ENCODE measurements around the gene PABPN1L. TPM values are rescaled to one million over a fixed set of nuclear protein-coding genes. Genes with fewer than 3 reads are reported as not detected.

The PABPN1L gene
- total and polyA plus RNA-seq, 10 of the 15 experiments (the other 5 are each of a cell fraction or from before 2014, with no cell fraction given) = not detected

DNA sequence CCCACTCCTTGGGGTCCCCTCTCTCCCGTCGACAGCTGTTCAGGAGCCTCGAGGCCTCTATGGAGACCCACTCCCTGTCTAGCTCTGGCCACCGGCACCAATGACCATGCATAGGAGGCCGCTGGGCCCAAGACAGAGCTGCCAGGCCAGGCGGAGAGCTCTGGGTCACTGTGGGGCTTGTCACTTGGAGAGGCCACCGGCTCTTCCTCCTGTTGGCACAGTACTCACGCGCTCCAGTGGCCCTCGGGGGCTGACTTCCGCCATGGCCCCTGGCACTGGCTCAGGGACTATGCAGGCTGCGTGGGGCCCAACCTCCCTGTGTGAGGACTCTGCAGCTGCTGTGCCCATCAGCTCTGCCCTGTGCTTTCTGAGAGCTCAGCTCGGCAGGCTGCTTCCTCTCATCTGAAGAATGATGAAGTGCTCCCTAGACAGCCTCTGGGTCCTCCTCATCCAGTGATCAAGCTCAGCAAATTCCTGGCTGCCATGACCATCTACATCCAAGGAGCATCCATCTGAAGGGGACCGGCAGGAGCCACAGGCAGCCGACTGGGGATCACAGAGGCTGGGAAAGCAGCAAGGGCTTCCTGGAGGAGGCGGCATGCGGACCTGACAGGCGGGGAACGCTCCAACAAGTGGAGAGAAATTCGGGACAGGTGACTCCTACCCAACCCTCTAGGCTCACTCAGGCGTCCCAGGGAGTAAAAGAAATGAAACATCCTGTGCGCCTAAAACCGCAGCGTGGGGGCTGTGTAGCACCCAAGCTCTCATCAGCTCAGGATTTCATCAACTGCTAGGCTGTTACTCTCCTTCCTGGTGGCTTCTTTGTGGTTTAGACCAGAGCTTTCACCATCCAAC lies 26.5 kb downstream of the PABPN1L start:
- Histone ChIP-seq H2AFZ (ENCODE audit: control insufficient read depth, low read depth, low read length) (no peak overlapping the region), H3K9ac (ENCODE audit: control insufficient read depth, insufficient read depth, low read length) (no peak overlapping the region), H3K4me2 (ENCODE audit: control insufficient read depth, insufficient read depth) (no peak overlapping the region), H3K9me3 (replicated peaks; ENCODE audit: control insufficient read depth, insufficient read depth, low read length) (no peaks in the 10 kb centered on the region), H3K27me3 (replicated peaks in 1 of 2; ENCODE audit: control insufficient read depth in 2 of 2, insufficient read depth in 2 of 2, low read length in 1 of 2) (no peaks in the 10 kb centered on the region), H3K27ac (ENCODE audit: control insufficient read depth, insufficient read depth) (no peak overlapping the region), H3K4me1 (ENCODE audit: control insufficient read depth, insufficient read depth, low read length) (no peaks in the 10 kb centered on the region), H3K4me3 (no peak overlapping the region), H3K36me3 (ENCODE audit: control insufficient read depth in 2 of 2, insufficient read depth in 2 of 2, low read length in 1 of 2) (no peaks in the 10 kb centered on the region; a peak in 1 of 4 replicates), H3K79me2 (ENCODE audit: control insufficient read depth, insufficient read depth, low read length) (no peaks in the 10 kb centered on the region), H4K20me1 (ENCODE audit: control insufficient read depth, insufficient read depth) (no peaks in the 10 kb centered on the region)
- DNase-seq (ENCODE audit: low read depth, low spot score) = no peak
- RAD21 ChIA-PET (ENCODE audit: unreplicated experiment) = no interaction called here
- SMC1A ChIA-PET (ENCODE audit: uncharacterized antibody, unreplicated experiment) = interaction anchor here (1.1 kb wide), 1 partner anchor 18 kb away, joined by 3 read pairs; no protein-coding TSS in a partner anchor
- FAIRE-seq = no peak
- BruUV-seq (replicated peaks) = no TSS peak
- POLR2A ChIA-PET = no interaction called here
- 80% methylated on average over 22 of the region's 24 CpGs for WGBS (ENCODE audit: insufficient coverage, insufficient replicate concordance, low lambda C conversion rate, missing lambda C conversion rate)
- CTCF ChIA-PET = no interaction called here
- ATAC-seq = no peak
- in situ Hi-C loops (cut with MboI) = no loop called here
- intact Hi-C loops (cut with micrococcal nuclease; ENCODE audit: unreplicated experiment) = no loop called here
- TF ChIP-seq, protein P1, sequence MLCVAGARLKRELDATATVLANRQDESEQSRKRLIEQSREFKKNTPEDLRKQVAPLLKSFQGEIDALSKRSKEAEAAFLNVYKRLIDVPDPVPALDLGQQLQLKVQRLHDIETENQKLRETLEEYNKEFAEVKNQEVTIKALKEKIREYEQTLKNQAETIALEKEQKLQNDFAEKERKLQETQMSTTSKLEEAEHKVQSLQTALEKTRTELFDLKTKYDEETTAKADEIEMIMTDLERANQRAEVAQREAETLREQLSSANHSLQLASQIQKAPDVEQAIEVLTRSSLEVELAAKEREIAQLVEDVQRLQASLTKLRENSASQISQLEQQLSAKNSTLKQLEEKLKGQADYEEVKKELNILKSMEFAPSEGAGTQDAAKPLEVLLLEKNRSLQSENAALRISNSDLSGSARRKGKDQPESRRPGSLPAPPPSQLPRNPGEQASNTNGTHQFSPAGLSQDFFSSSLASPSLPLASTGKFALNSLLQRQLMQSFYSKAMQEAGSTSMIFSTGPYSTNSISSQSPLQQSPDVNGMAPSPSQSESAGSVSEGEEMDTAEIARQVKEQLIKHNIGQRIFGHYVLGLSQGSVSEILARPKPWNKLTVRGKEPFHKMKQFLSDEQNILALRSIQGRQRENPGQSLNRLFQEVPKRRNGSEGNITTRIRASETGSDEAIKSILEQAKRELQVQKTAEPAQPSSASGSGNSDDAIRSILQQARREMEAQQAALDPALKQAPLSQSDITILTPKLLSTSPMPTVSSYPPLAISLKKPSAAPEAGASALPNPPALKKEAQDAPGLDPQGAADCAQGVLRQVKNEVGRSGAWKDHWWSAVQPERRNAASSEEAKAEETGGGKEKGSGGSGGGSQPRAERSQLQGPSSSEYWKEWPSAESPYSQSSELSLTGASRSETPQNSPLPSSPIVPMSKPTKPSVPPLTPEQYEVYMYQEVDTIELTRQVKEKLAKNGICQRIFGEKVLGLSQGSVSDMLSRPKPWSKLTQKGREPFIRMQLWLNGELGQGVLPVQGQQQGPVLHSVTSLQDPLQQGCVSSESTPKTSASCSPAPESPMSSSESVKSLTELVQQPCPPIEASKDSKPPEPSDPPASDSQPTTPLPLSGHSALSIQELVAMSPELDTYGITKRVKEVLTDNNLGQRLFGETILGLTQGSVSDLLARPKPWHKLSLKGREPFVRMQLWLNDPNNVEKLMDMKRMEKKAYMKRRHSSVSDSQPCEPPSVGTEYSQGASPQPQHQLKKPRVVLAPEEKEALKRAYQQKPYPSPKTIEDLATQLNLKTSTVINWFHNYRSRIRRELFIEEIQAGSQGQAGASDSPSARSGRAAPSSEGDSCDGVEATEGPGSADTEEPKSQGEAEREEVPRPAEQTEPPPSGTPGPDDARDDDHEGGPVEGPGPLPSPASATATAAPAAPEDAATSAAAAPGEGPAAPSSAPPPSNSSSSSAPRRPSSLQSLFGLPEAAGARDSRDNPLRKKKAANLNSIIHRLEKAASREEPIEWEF (IDR thresholded peaks at IDR 0.05; ENCODE audit: insufficient replicate concordance, low read depth, low read length) = no peak
- TF ChIP-seq HDGF (IDR thresholded peaks at IDR 0.05) (no peak), BCL11A (IDR thresholded peaks at IDR 0.05; ENCODE audit: low read depth, low read length) (no peak), ZNF384 (IDR thresholded peaks at IDR 0.05; ENCODE audit: borderline replicate concordance, low read depth, low read length) (no peak), YBX1 (IDR thresholded peaks at IDR 0.05) (no peak), IKZF1 (conservative IDR thresholded peaks at IDR 0.05) (no peak), PML (IDR thresholded peaks at IDR 0.05; ENCODE audit: low read length) (no peak), SMARCA5 (IDR thresholded peaks at IDR 0.05) (no peak), POLR2AphosphoS5 (IDR thresholded peaks at IDR 0.05; ENCODE audit: low read length) (no peak), EGR1 (IDR thresholded peaks at IDR 0.05; ENCODE audit: borderline replicate concordance in 1 of 2, low read depth in 2 of 2, low read length in 2 of 2) (no peak), BRCA1 (IDR thresholded peaks at IDR 0.05; ENCODE audit: low read depth, low read length) (no peak), SIN3A (IDR thresholded peaks at IDR 0.05; ENCODE audit: low read depth, low read length) (no peak), FOXK2 (IDR thresholded peaks at IDR 0.05) (no peak)
- TF ChIP-seq, protein P2, sequence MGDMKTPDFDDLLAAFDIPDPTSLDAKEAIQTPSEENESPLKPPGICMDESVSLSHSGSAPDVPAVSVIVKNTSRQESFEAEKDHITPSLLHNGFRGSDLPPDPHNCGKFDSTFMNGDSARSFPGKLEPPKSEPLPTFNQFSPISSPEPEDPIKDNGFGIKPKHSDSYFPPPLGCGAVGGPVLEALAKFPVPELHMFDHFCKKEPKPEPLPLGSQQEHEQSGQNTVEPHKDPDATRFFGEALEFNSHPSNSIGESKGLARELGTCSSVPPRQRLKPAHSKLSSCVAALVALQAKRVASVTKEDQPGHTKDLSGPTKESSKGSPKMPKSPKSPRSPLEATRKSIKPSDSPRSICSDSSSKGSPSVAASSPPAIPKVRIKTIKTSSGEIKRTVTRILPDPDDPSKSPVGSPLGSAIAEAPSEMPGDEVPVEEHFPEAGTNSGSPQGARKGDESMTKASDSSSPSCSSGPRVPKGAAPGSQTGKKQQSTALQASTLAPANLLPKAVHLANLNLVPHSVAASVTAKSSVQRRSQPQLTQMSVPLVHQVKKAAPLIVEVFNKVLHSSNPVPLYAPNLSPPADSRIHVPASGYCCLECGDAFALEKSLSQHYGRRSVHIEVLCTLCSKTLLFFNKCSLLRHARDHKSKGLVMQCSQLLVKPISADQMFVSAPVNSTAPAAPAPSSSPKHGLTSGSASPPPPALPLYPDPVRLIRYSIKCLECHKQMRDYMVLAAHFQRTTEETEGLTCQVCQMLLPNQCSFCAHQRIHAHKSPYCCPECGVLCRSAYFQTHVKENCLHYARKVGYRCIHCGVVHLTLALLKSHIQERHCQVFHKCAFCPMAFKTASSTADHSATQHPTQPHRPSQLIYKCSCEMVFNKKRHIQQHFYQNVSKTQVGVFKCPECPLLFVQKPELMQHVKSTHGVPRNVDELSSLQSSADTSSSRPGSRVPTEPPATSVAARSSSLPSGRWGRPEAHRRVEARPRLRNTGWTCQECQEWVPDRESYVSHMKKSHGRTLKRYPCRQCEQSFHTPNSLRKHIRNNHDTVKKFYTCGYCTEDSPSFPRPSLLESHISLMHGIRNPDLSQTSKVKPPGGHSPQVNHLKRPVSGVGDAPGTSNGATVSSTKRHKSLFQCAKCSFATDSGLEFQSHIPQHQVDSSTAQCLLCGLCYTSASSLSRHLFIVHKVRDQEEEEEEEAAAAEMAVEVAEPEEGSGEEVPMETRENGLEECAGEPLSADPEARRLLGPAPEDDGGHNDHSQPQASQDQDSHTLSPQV (IDR thresholded peaks at IDR 0.05) = no peak
